ENCODE data around the gene TMUB1.

DNA sequence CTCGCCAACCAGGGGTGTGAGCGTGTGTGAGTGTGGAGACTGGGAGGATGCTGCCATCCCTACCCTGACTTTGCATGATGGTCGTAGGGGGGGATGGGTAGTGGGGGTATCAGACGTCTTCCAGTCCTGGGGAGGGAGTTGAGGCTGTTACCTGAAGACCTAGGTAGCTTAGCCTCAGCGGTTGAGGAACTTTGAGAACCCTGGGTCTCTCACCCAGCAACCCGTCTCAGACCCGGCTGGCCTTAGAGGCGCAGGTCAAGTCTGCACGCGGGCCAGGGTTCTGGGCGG, 21.2 kb downstream of the TMUB1 start:
- TF ChIP-seq, protein P1, sequence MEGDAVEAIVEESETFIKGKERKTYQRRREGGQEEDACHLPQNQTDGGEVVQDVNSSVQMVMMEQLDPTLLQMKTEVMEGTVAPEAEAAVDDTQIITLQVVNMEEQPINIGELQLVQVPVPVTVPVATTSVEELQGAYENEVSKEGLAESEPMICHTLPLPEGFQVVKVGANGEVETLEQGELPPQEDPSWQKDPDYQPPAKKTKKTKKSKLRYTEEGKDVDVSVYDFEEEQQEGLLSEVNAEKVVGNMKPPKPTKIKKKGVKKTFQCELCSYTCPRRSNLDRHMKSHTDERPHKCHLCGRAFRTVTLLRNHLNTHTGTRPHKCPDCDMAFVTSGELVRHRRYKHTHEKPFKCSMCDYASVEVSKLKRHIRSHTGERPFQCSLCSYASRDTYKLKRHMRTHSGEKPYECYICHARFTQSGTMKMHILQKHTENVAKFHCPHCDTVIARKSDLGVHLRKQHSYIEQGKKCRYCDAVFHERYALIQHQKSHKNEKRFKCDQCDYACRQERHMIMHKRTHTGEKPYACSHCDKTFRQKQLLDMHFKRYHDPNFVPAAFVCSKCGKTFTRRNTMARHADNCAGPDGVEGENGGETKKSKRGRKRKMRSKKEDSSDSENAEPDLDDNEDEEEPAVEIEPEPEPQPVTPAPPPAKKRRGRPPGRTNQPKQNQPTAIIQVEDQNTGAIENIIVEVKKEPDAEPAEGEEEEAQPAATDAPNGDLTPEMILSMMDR (IDR thresholded peaks at IDR 0.05) = no peak
- no peak for TF ChIP-seq POLR2A (IDR thresholded peaks at IDR 0.05)
